DMS 273 (cell line): ENCODE results near the gene HTT-AS.
A peak's percentile ranks its signal among the peaks of the same experiment; 100 is the strongest.

Experiments
- DNase-seq: peaks from one replicate; lab custom pipeline; 2025; ENCODE audit not compliant: unreplicated experiment; lab: John Stamatoyannopoulos, UW

HTT-AS gene

DNA sequence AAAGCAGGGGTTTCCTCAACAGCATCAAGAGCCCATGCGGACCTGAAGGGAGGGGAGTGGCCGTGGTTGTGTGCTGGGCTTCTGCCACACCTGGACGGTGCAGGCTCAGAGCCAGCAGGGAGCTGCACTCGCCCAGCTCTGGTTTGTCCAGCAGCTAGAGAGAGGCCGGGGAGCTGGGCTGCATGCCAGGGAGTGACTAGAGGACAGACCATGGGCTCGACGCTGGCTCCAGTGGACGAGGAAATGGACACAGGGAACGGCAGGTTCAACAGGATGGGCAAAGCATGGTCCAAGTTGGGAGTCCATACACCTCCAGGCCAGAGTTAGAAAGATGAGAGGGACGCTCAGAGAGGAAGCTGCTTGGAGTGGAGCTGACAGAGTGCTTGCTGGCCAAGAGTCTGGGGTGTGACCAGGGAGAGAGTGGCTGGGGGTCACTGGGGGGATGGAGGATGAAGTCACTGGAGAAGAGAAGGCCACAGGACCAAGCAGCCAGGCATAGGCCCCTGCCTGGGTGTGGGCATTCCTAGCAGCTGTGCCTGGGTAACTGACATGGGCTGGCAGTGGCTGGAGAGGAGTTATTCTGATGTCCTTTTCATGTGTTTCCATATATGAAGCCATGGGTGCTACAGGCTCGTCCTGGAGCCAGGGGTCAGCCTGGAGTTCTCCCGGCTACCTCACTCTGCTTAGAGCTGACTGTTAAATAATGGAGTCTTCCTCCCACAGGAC lies 42.8 kb downstream of the HTT-AS start:
- no peak for DNase-seq

DNA sequence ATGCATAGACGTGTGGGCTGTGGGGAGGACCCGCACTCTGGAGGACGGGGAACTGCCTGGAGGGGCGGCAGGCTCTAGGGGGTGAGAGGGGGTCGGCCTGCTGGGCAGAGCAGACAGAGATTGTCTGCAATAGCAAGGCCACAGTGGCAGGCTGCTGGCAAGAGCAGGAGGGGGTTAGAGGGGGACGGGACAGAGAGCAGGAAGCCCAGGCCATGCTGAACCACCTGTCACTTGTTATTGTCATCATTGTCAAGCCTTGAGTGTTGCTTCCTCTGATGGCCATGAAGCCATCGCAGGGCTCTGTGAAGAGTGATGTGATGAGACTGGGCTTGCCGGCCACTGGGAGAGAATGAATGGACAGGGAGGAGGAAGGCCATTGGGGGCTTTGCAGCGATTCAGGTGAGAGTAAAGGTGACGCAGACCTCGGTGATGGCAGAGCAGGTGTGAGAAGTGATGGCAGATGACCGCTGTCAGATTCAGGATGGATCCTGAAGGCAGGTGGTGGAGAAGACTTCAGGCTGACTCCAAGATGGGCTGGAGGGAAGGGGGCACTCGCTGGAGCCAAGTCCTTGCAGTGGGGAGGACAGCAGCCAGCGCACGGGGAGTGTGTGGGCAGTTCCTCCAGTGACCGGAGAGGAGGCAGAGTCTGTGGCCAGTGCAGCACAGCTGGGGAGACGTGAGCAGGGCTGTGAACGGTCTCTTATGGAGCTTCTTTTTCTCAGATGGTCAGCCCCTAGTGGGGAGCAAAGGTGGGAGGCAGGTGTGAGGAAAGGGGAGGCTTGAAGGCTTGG lies 43.6 kb downstream of the HTT-AS start:
- DNase-seq = no peak

DNA sequence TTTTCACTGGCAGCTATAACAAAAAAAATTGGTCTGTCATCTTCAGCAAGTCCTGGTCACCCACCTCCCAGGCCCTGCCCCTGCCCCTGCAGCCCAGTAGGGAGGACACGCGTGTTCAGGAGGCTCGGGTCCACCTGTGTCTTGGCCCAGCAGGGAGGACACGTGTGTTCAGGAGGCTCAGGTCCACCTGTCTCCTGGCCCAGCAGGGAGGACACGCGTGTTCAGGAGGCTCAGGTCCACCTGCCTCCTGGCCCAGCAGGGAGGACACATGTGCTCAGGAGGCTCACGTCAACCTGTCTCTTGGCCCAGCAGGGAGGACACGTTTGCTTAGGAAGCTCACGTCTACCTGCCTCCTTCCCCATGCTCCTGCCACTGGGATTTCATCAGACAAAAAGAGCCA lies 44.9 kb downstream of the HTT-AS start:
- no peak for DNase-seq

DNA sequence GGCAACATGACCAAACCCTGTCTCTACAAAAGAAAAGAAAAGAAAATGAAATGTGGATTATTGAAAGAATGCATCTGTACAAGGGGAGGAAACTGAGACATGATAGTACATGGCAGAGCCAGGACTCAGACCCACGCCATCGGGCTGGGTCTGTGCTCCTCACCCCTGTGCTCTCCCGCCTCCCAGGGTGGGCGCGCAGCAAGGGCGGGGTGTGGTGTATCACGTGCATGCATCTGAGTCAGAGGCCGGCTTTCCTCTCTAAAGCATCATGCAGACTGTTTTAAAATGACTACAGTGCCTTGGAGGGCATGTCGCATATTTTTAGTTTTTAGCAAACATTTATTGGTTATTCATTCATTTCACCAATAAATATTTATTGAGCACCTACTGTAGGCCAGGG lies 47.8 kb downstream of the HTT-AS start:
- DNase-seq = no peak

DNA sequence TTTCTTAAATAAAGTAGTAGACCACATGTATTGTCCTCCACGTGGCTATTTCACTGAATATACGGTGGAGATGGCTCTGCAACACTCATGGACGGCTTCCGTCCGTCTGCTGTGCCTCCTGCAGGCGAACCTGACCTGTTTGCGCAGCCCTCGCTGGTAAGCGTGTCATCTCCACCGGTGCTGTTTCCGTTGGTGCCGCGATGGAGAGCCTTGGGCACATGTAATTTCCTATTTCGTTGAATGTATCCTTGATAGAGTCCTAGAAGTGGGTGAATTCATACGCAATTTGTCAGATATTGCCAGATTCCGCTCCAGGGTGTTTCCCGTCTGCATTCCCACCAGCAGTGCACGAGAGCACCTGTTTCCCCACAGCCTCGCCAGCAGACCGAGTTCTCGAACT lies 48.5 kb downstream of the HTT-AS start:
- no peak for DNase-seq

DNA sequence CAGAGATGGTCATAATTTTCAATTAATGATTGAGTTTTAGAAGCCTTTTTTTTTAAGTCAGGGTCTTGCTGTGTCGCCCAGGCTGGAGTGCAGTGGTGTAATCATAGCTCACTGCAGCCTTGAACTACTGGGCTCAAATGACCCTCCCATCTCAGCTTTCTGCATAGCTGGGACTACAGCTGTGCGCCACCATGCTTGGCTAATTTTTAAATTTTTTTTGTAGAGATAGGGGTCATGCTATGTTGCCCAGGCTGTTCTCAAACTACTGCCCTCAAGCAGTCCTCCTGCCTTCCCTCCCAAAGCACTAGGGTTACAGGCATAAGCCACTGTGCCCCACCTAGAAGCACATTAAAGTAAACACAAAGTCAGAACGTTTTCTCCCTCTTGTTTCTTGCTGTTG lies 51.7 kb downstream of the HTT-AS start:
- no peak for DNase-seq

DNA sequence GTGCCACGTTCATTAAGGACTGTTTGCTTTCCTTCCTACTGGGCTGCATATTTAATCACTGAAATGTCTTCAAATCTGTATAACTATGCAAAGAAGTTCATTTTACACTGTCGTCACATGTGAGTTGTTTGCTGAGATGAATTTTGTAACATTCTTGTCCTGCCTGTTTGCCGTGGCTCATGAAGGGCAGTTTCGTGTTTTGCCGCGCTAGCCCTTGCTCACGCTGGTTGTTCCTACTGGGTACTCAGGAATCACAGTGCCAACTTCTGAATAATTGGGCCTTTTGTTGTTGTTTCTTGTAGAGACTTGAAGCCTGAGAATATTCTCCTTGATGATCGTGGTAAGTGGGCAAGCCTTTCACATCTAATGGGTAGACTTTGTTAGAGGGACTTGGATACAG lies 52.2 kb downstream of the HTT-AS start:
- no peak for DNase-seq

DNA sequence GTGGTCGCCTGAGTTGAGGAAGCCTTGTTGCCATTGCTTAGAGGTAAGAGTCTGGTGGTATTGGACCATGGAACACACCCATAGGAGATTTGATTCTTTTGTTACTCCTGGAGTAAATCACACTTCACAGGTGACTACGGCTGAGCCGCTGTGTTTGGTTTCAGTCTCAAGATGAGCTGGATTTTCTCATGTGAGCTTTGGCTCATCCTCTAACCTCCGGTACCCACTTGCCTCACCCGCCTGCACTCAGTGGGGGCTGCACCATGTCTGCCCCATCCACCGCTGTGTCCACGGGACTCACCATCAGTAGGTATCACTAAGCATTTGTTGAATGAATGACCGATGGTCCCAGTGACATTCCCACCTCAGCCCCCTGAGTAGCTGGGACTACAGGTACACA lies 52.7 kb downstream of the HTT-AS start:
- no peak for DNase-seq

DNA sequence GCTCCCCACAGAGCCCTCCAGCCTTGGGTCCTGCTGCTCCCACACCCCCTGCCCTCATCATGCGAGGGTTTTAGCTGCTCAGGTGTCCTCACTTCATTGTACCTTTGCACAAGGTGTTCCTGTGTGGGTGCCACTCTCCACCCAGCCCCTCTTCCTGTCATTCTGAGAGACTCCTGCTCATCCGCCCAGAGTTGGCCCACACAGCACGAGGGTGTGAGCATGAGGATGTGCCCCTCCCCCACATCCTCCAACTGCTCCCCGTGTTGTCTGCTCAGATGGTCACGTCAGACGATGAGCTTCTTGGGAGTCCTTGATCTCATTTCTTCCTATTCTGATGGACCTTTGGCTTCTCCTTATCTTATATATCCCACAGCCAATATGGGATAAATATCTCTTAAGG lies 53.2 kb downstream of the HTT-AS start:
- DNase-seq = no peak

DNA sequence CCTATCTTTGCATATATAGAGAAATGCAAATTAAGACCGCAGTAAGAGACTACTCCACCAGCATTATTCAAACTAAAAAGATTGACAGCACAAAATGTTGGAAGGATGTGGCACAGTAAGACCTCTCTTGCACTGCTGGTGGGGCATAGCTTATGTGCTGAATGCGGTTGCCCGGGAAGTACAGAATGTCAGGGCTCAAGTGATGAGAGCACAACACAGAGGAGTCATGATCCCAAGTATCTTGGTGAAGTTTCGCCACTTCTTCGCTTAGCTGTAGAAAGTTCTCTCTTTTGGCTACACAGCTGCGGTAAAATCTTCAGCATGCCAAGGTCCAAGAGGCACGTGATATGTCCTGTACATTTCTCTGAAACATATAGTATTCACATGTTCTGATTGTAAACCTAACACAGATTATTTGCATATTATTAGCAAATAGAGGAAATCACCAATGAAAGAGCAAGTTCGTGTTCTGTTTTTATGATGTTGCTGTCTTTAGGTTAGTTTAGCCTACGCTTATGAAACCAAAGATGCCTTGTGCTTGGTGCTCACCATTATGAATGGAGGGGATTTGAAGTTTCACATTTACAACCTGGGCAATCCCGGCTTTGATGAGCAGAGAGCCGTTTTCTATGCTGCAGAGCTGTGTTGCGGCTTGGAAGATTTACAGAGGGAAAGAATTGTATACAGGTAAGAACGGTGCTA lies 55.0 kb downstream of the HTT-AS start:
- no peak for DNase-seq

DNA sequence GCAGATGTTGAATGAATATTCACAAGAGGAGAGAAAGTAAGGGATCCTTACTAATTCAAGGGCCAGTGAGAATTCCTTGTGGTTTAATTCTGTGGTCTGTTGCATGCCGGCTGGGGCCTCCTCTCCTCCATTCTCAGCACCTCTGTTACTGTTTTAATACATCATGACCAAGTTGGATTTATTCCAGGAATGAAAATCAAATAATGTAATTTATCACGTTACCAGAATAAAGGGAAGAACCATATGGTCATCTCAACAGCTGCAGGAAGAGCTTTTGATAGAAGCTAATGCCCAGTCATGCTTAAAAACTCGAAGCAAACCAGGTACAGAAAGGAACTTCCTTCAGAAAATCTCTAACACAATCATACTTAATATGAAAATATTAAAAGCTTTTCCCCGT lies 56.8 kb downstream of the HTT-AS start:
- DNase-seq = peak; percentile 33

DNA sequence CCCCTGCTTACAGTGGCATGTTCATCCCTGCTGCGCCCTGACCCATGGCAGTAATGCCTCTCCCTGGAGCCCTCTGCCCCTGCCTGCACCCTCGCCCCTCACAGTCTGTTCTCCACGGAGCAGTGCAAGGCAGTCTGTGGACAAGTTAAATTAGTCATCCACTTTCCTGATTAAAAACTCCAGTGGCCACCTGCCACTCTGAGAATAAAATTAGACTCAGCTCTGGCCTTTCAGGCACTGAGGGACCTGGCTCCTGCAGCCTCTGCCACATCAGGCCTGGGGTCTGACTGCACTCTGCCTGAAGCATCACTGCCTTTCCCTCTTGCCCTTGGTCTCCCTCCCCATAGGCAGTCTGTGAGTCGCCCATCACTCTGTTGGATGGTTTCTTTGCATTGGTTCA lies 57.4 kb downstream of the HTT-AS start:
- DNase-seq = no peak

DNA sequence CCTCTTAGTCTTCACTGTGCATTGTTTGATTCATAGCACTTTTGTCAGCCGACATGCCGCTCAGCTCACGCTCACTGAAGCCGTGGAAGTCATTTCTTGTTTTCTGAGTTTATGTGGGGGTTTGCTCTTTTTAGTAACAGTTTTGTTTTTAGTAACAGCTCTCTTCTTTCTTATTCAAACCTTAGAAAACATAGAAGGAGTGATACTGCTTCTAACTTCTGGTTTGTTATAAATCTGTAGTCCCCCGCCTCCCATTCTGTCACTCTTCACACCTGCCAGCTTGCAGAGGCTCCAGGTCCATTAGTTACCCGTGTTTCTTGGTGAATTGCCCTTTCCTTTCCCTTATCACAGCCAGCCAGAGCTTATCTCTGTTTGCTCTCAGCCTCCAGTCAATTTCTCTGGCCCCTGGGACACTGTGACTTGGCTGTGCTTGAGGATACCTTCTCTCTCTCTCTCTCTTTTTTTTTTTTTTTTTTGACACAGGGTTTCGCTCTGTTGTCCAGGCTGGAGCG lies 60.4 kb downstream of the HTT-AS start:
- no peak for DNase-seq
